ENCODE data around the gene TRAF6. TPM values are rescaled to one million over a fixed set of nuclear protein-coding genes. Genes with fewer than 3 reads are reported as not detected.

TRAF6 gene
- total RNA-seq, 2 donors from 2014 or later: 10.0 to 10.7 TPM

DNA sequence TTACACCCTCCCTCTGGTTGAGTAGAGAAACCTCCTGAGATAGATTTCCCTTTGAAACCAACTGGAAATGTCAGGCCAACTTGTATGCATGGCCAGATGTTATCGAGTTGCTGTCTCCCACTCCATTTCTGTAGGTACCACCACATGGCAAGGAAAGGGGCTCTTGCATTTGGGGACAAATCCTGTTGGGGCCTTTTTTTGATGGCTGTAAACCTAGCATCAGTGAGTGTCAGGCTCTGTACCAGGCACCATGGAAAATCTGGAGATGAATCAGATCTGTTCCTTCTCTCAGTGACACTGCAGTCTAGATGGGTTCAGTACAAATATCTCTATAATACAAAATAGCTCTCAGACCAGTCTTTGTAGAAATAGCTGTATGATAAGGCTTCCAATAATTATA is 58.4 kb downstream of the TRAF6 start:
- Histone ChIP-seq H3K4me1 (peaks cover 0 to 52% of the 10 kb centered on the region in 2 donors), H3K36me3 (no peaks in the 10 kb centered on the region), H3K4me3 (no peak overlapping the region), H3K27me3 (no peaks in the 10 kb centered on the region), H3K27ac (no peak overlapping the region), H3K9me3 (no peaks in the 10 kb centered on the region)
- no peak for DNase-seq (ENCODE audit: low spot score)
- TF ChIP-seq, protein P1, sequence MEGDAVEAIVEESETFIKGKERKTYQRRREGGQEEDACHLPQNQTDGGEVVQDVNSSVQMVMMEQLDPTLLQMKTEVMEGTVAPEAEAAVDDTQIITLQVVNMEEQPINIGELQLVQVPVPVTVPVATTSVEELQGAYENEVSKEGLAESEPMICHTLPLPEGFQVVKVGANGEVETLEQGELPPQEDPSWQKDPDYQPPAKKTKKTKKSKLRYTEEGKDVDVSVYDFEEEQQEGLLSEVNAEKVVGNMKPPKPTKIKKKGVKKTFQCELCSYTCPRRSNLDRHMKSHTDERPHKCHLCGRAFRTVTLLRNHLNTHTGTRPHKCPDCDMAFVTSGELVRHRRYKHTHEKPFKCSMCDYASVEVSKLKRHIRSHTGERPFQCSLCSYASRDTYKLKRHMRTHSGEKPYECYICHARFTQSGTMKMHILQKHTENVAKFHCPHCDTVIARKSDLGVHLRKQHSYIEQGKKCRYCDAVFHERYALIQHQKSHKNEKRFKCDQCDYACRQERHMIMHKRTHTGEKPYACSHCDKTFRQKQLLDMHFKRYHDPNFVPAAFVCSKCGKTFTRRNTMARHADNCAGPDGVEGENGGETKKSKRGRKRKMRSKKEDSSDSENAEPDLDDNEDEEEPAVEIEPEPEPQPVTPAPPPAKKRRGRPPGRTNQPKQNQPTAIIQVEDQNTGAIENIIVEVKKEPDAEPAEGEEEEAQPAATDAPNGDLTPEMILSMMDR (IDR thresholded peaks at IDR 0.05): no peak

DNA sequence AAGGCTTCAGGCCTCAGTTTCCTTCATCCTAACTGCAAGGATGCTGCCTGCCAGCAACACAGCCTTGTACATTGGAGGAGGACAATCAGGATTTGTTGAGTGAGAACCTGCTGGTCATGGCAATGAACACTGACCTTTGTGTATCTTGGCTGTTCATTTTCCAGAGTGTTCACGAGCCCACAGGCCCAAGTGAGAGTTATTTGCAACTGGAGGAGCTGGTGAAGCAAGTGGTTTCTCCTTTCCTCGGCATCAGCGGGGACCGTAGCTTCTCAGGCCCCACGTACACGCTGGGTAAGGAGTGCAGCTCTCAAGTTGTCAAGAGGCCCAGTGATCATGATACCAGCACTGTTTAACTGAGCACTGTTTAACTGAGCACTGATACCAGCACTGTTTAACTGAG is 59.0 kb downstream of the TRAF6 start:
- Histone ChIP-seq H3K27me3 (no peaks in the 10 kb centered on the region), H3K27ac (no peak overlapping the region), H3K4me3 (no peak overlapping the region), H3K9me3 (no peaks in the 10 kb centered on the region), H3K4me1 (peaks cover 0 to 45% of the 10 kb centered on the region in 2 donors), H3K36me3 (no peaks in the 10 kb centered on the region)
- no peak for DNase-seq (ENCODE audit: low spot score)
- TF ChIP-seq, protein P1 (IDR thresholded peaks at IDR 0.05): no peak

DNA sequence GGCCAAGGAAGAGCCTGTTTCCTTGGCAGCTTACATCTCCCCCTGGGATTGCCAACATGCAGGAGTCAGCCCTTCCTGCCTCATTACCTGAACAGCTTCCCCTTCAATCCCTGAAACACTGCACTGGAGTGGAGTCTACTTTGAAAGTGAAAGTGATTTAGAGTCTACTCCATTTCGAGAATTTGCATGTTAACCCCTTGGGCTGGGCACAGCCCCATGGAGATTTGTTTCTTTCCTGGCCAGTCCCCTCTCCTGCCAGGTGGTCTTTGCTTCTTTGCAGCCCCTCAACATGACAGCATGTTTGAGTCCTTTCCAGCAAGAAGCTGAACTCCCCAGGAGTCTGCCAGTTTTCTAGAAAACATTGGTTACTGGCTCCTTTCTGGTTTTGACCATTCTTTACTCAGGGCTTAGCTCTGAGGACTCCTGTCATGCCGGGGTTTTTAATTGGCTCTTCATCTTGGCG is 59.9 kb downstream of the TRAF6 start:
- H3K4me1 ChIP-seq: peaks cover 0 to 36% of the 10 kb centered on the region in 2 donors
- TF ChIP-seq, protein P1 (IDR thresholded peaks at IDR 0.05): no peak
- no peaks in the 10 kb centered on the region for H3K9me3 ChIP-seq
- H3K36me3 ChIP-seq: no peaks in the 10 kb centered on the region
- no peak overlapping the region for H3K27ac ChIP-seq
- H3K4me3 ChIP-seq: peak overlapping the region in 1 of 2 donors; percentile 18
- no peak for DNase-seq (ENCODE audit: low spot score)
- no peaks in the 10 kb centered on the region for H3K27me3 ChIP-seq

DNA sequence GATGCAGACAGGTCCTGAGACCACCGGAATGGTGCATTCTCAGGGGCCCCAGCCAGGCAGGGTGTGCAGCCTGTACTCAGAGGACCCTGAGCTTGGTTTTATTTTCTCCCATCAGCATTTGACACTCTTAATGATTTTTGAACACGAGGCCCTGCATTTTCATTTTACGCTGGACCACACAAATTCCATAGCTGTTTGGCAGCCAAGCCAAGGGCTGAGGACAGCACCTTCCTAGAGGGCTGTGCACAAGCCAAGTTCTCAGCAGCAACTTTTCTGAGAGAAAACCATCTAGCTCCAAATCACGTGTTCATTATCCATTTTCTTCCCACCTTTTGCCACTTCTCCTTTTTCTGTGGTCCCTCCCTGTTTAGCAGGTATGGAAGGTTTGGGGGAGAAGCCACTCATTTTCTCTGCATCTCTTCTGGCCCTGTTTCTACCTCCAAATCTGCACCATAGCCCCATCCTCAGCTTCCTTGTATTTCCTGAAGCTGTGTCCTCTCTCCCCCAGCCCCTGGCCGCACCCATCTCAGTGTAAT is 60.4 kb downstream of the TRAF6 start:
- Histone ChIP-seq H3K36me3 (no peaks in the 10 kb centered on the region), H3K4me1 (peaks cover 0 to 31% of the 10 kb centered on the region in 2 donors), H3K27ac (no peak overlapping the region), H3K4me3 (peak overlapping the region in 1 of 2 donors; percentile 18), H3K27me3 (no peaks in the 10 kb centered on the region), H3K9me3 (no peaks in the 10 kb centered on the region)
- no peak for DNase-seq (ENCODE audit: low spot score)
- TF ChIP-seq, protein P1 (IDR thresholded peaks at IDR 0.05): no peak

DNA sequence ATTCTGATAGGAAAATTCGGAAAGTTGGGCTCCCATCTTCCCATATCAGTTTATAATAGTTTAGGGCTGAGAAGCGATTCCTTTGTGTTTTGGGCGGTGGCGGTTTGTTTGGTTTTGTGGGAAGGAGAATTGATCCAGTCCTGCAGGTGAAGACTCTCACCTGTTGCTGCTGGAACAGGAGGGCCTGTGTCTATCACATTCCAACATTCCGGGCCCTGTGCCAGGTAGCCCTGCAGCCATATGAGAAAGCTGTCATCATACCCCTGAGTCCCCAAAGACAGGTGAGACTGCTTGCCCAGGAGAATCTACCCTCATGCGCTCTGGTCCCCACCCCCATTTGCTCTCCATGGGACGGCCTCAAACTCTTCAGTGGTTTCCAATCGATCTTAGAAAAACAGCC is 62.1 kb downstream of the TRAF6 start:
- no peaks in the 10 kb centered on the region for H3K27me3 ChIP-seq

More for the DNA sequence above, 62.1 kb downstream of the TRAF6 start:
- Histone ChIP-seq H3K36me3 (no peaks in the 10 kb centered on the region), H3K9me3 (no peaks in the 10 kb centered on the region), H3K27ac (no peak overlapping the region), H3K4me3 (no peak overlapping the region), H3K4me1 (peaks cover 0 to 18% of the 10 kb centered on the region in 2 donors)
- TF ChIP-seq, protein P1 (IDR thresholded peaks at IDR 0.05): no peak
- no peak for DNase-seq (ENCODE audit: low spot score)
